ENCODE measurements around the gene OLFM2. TPM values are rescaled to one million over a fixed set of nuclear protein-coding genes. Genes with fewer than 3 reads are reported as not detected.

Gene OLFM2
- total and polyA plus RNA-seq, 2 experiments from 2014 or later, result 58.1 to 117 TPM

DNA sequence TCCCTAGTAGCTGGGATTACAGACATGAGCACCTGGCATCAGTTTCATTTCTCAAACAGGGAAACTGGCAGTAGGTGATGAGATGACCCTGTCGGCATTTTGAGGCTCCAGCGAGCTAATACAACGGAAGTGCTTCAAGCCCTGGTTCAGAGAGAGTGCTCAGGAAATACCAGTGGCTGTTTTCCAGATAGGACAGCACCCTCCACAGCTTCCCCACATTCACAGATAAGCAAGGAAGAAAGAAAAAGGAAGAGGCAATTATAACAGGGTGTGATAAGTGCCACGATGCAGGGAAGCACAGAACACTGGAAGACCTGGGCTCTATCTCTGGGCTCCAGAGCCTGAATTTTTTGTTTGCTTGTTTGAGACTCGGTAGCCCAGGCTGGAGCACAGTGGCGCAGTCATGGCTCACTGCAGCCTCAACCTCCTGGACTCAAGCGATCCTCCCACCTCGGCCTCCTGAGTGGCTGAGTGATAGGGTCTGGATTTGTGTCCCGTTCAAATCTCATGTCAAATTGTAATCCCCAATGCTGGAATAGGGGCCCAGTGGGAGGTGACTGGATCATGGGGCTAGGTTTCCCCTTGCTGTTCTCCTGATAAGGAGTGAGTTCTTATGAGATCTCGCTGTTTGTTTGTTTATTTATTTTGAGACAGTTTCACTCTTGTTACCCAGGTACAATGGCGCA lies 57.7 kb downstream of the OLFM2 start:
- Histone ChIP-seq H3K27me3 (ENCODE audit: insufficient read depth) (no peaks in the 10 kb centered on the region), H3K9me2 (ENCODE audit: insufficient read depth) (no peaks in the 10 kb centered on the region), H3K4me3 (no peak overlapping the region), H4K20me1 (replicated peaks; ENCODE audit: insufficient read depth) (peaks cover 18% of the 10 kb centered on the region), H3K4me2 (no peak overlapping the region), H3K4me1 (ENCODE audit: insufficient read depth) (0 out of 2 replicates have a peak, but pooled peaks cover 3% of the 10 kb centered on the region), H3K36me3 (ENCODE audit: insufficient read depth) (no peaks in the 10 kb centered on the region), H3K79me2 (replicated peaks; ENCODE audit: insufficient read depth) (no peaks in the 10 kb centered on the region; the same call in none of the 2 replicates), H2AFZ (no peak overlapping the region), H3F3A (replicated peaks; ENCODE audit: low read depth) (0 out of 2 replicates have a peak, but pooled peaks cover 2% of the 10 kb centered on the region), H3K27ac (ENCODE audit: low read depth) (no peak overlapping the region)
- no peaks in the 10 kb centered on the region; the same call in 2 of the 3 replicates for H3K9me3 Mint-ChIP-seq
- ATAC-seq, result no peak
- no peak for DNase-seq (ENCODE audit: low spot score)
- no peaks in the 10 kb centered on the region for H3K27me3 Mint-ChIP-seq (ENCODE audit: insufficient read depth, low read depth, poor library complexity)
- no peak overlapping the region for H3K4me3 Mint-ChIP-seq
- no peak for TF ChIP-seq EZH2 (IDR thresholded peaks at IDR 0.05; ENCODE audit: low read depth, unreplicated experiment)
- TF ChIP-seq ZNF114 (CRISPR knock-in tag; IDR thresholded peaks at IDR 0.05), result no peak
- TF ChIP-seq, protein P1, sequence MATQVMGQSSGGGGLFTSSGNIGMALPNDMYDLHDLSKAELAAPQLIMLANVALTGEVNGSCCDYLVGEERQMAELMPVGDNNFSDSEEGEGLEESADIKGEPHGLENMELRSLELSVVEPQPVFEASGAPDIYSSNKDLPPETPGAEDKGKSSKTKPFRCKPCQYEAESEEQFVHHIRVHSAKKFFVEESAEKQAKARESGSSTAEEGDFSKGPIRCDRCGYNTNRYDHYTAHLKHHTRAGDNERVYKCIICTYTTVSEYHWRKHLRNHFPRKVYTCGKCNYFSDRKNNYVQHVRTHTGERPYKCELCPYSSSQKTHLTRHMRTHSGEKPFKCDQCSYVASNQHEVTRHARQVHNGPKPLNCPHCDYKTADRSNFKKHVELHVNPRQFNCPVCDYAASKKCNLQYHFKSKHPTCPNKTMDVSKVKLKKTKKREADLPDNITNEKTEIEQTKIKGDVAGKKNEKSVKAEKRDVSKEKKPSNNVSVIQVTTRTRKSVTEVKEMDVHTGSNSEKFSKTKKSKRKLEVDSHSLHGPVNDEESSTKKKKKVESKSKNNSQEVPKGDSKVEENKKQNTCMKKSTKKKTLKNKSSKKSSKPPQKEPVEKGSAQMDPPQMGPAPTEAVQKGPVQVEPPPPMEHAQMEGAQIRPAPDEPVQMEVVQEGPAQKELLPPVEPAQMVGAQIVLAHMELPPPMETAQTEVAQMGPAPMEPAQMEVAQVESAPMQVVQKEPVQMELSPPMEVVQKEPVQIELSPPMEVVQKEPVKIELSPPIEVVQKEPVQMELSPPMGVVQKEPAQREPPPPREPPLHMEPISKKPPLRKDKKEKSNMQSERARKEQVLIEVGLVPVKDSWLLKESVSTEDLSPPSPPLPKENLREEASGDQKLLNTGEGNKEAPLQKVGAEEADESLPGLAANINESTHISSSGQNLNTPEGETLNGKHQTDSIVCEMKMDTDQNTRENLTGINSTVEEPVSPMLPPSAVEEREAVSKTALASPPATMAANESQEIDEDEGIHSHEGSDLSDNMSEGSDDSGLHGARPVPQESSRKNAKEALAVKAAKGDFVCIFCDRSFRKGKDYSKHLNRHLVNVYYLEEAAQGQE (IDR thresholded peaks at IDR 0.05; ENCODE audit: unreplicated experiment), result no peak
- no peak for TF ChIP-seq JUNB (IDR thresholded peaks at IDR 0.05; ENCODE audit: unreplicated experiment)
- TF ChIP-seq, protein P2, sequence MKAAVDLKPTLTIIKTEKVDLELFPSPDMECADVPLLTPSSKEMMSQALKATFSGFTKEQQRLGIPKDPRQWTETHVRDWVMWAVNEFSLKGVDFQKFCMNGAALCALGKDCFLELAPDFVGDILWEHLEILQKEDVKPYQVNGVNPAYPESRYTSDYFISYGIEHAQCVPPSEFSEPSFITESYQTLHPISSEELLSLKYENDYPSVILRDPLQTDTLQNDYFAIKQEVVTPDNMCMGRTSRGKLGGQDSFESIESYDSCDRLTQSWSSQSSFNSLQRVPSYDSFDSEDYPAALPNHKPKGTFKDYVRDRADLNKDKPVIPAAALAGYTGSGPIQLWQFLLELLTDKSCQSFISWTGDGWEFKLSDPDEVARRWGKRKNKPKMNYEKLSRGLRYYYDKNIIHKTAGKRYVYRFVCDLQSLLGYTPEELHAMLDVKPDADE (IDR thresholded peaks at IDR 0.05), result no peak
- TF ChIP-seq, protein P3, sequence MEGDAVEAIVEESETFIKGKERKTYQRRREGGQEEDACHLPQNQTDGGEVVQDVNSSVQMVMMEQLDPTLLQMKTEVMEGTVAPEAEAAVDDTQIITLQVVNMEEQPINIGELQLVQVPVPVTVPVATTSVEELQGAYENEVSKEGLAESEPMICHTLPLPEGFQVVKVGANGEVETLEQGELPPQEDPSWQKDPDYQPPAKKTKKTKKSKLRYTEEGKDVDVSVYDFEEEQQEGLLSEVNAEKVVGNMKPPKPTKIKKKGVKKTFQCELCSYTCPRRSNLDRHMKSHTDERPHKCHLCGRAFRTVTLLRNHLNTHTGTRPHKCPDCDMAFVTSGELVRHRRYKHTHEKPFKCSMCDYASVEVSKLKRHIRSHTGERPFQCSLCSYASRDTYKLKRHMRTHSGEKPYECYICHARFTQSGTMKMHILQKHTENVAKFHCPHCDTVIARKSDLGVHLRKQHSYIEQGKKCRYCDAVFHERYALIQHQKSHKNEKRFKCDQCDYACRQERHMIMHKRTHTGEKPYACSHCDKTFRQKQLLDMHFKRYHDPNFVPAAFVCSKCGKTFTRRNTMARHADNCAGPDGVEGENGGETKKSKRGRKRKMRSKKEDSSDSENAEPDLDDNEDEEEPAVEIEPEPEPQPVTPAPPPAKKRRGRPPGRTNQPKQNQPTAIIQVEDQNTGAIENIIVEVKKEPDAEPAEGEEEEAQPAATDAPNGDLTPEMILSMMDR (conservative IDR thresholded peaks at IDR 0.05; ENCODE audit: low read depth in 2 of 2), result no peak
- TF ChIP-seq POLR2AphosphoS5 (IDR thresholded peaks at IDR 0.05; ENCODE audit: low read depth), result no peak
- no peak for TF ChIP-seq CREB1 (CRISPR knock-in tag; IDR thresholded peaks at IDR 0.05; ENCODE audit: low read depth)
- no peak for TF ChIP-seq STAT1 (IDR thresholded peaks at IDR 0.05; ENCODE audit: unreplicated experiment)
- TF ChIP-seq EZH2phosphoT487 (IDR thresholded peaks at IDR 0.05; ENCODE audit: unreplicated experiment), result no peak
- TF ChIP-seq ZNF331 (CRISPR knock-in tag; IDR thresholded peaks at IDR 0.05; ENCODE audit: low read depth), result no peak
- TF ChIP-seq NANOG (IDR thresholded peaks at IDR 0.05; ENCODE audit: borderline replicate concordance), result no peak
- TF ChIP-seq, protein P4, sequence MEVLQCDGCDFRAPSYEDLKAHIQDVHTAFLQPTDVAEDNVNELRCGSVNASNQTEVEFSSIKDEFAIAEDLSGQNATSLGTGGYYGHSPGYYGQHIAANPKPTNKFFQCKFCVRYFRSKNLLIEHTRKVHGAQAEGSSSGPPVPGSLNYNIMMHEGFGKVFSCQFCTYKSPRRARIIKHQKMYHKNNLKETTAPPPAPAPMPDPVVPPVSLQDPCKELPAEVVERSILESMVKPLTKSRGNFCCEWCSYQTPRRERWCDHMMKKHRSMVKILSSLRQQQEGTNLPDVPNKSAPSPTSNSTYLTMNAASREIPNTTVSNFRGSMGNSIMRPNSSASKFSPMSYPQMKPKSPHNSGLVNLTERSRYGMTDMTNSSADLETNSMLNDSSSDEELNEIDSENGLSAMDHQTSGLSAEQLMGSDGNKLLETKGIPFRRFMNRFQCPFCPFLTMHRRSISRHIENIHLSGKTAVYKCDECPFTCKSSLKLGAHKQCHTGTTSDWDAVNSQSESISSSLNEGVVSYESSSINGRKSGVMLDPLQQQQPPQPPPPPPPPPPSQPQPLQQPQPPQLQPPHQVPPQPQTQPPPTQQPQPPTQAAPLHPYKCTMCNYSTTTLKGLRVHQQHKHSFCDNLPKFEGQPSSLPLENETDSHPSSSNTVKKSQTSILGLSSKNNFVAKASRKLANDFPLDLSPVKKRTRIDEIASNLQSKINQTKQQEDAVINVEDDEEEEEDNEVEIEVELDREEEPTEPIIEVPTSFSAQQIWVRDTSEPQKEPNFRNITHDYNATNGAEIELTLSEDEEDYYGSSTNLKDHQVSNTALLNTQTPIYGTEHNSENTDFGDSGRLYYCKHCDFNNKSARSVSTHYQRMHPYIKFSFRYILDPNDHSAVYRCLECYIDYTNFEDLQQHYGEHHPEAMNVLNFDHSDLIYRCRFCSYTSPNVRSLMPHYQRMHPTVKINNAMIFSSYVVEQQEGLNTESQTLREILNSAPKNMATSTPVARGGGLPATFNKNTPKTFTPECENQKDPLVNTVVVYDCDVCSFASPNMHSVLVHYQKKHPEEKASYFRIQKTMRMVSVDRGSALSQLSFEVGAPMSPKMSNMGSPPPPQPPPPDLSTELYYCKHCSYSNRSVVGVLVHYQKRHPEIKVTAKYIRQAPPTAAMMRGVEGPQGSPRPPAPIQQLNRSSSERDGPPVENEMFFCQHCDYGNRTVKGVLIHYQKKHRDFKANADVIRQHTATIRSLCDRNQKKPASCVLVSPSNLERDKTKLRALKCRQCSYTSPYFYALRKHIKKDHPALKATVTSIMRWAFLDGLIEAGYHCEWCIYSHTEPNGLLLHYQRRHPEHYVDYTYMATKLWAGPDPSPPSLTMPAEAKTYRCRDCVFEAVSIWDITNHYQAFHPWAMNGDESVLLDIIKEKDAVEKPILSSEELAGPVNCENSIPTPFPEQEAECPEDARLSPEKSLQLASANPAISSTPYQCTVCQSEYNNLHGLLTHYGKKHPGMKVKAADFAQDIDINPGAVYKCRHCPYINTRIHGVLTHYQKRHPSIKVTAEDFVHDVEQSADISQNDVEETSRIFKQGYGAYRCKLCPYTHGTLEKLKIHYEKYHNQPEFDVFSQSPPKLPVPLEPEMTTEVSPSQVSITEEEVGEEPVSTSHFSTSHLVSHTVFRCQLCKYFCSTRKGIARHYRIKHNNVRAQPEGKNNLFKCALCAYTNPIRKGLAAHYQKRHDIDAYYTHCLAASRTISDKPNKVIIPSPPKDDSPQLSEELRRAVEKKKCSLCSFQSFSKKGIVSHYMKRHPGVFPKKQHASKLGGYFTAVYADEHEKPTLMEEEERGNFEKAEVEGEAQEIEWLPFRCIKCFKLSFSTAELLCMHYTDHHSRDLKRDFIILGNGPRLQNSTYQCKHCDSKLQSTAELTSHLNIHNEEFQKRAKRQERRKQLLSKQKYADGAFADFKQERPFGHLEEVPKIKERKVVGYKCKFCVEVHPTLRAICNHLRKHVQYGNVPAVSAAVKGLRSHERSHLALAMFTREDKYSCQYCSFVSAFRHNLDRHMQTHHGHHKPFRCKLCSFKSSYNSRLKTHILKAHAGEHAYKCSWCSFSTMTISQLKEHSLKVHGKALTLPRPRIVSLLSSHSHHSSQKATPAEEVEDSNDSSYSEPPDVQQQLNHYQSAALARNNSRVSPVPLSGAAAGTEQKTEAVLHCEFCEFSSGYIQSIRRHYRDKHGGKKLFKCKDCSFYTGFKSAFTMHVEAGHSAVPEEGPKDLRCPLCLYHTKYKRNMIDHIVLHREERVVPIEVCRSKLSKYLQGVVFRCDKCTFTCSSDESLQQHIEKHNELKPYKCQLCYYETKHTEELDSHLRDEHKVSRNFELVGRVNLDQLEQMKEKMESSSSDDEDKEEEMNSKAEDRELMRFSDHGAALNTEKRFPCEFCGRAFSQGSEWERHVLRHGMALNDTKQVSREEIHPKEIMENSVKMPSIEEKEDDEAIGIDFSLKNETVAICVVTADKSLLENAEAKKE (CRISPR knock-in tag; IDR thresholded peaks at IDR 0.05), result no peak
- peaks cover 10% of the 10 kb centered on the region; the same call in 2 of the 3 replicates for H3K4me1 Mint-ChIP-seq
- no peak overlapping the region for H3K27ac Mint-ChIP-seq
- peaks cover 7% of the 10 kb centered on the region; the same call in 2 of the 3 replicates for H3K36me3 Mint-ChIP-seq (ENCODE audit: low read depth)
